ENCODE results near the gene XRRA1.

The XRRA1 gene

DNA sequence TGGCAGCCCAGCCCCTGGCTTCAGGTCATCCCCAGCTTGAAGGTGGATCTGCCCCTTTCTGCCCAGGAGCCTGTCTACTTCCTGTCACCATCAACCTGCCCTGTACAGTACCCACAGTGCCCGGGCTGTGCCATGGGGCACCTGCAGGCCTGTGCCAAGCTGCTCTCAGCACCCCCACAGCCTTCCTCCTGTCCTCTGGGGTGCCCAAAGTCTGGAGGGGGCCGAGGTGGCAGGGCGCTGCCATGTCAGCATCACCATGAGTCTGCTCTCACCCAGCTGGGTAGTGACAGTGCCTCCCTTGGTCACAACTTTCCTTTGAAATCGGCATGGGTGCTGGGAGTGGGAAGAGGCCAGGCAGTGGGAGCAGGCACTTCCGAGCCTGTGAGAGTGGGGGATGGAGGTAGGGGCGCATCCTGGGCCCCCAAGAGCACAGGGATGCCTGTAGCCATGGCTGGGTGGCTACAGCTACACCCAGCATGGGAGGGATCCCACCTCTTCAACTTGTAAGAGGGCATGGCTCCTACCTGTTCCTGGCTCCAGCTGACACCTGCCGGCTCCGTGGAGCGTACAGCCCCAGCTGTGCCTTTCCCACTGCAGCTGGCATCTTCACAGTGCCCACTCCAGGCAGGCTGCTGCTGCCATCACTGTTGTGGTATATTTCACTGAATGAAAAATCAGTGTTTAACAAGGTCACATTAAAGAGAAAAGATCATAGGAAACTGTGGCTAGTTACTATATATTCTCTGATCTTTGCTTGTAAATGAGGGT lies 157.4 kb downstream of the XRRA1 start:
- Histone ChIP-seq H3K9me3 (ENCODE audit: control insufficient read depth, insufficient read depth, low read depth, low read length) (no peaks in the 10 kb centered on the region; the same call in 1 of the 2 replicates), H3K4me1 (ENCODE audit: control insufficient read depth, insufficient read depth, low read length) (no peaks in the 10 kb centered on the region), H3K9ac (ENCODE audit: low read length) (no peak overlapping the region), H3K4me3 (ENCODE audit: low read depth, low read length) (no peak overlapping the region), H3K27ac (ENCODE audit: low read depth, low read length) (no peak overlapping the region), H3K27me3 (ENCODE audit: control insufficient read depth, insufficient read depth, low read length) (no peaks in the 10 kb centered on the region), H3K36me3 (ENCODE audit: control insufficient read depth, insufficient read depth, low read length) (peaks cover 32% of the 10 kb centered on the region)

Data from HUES6 (cell line).